Ishikawa (cell line): Measurements from ENCODE around the gene PLPPR1.

Experiments
- CEBPB ChIP-seq: IDR thresholded peaks from 2 replicates; pipeline ENCODE4 v1.6.1; 2012
- EP300 ChIP-seq: IDR thresholded peaks from 2 replicates; pipeline ENCODE4 v1.6.1; 2012; ENCODE audit warnings: borderline replicate concordance
- NFIC ChIP-seq: IDR thresholded peaks from 2 replicates; pipeline ENCODE4 v1.6.1; 2012
- RAD21 ChIP-seq: IDR thresholded peaks from 2 replicates; pipeline ENCODE4 v1.6.1; 2012; ENCODE audit warnings: low read depth
- TAF1 ChIP-seq: IDR thresholded peaks from 2 replicates; pipeline ENCODE4 v1.6.1; 2012; ENCODE audit warnings: low read depth, mild to moderate bottlenecking
- TEAD4 ChIP-seq: IDR thresholded peaks from 2 replicates; pipeline ENCODE4 v1.6.1; 2012
- YY1 ChIP-seq: IDR thresholded peaks from 2 replicates; pipeline ENCODE4 v1.6.1; 2012; ENCODE audit warnings: low read depth
- TF ChIP-seq, protein P1 (sequence below): IDR thresholded peaks from 2 replicates; pipeline ENCODE4 v1.6.1; 2012; ENCODE audit warnings: low read depth, mild to moderate bottlenecking
- TF ChIP-seq, protein P2 (sequence below): IDR thresholded peaks from 2 replicates; pipeline ENCODE4 v1.6.1; 2012

DNA sequence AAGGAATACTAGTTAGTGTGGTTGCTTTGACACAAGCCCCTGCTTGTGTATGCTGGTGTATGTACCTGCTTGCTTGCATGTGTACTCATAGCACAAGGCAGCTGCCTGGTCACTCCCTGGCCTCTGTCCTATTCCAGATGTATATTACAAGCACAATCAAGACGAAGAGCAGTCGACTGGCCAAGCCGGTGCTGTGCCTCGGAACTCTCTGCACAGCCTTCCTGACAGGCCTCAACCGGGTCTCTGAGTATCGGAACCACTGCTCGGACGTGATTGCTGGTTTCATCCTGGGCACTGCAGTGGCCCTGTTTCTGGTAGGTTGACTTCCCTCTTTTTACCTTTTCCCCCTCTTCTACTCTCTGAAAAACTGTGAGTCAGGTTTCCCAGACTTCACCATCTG, 284.1 kb downstream of the PLPPR1 start:
- no peak for TF ChIP-seq EP300
- TF ChIP-seq, protein P1, sequence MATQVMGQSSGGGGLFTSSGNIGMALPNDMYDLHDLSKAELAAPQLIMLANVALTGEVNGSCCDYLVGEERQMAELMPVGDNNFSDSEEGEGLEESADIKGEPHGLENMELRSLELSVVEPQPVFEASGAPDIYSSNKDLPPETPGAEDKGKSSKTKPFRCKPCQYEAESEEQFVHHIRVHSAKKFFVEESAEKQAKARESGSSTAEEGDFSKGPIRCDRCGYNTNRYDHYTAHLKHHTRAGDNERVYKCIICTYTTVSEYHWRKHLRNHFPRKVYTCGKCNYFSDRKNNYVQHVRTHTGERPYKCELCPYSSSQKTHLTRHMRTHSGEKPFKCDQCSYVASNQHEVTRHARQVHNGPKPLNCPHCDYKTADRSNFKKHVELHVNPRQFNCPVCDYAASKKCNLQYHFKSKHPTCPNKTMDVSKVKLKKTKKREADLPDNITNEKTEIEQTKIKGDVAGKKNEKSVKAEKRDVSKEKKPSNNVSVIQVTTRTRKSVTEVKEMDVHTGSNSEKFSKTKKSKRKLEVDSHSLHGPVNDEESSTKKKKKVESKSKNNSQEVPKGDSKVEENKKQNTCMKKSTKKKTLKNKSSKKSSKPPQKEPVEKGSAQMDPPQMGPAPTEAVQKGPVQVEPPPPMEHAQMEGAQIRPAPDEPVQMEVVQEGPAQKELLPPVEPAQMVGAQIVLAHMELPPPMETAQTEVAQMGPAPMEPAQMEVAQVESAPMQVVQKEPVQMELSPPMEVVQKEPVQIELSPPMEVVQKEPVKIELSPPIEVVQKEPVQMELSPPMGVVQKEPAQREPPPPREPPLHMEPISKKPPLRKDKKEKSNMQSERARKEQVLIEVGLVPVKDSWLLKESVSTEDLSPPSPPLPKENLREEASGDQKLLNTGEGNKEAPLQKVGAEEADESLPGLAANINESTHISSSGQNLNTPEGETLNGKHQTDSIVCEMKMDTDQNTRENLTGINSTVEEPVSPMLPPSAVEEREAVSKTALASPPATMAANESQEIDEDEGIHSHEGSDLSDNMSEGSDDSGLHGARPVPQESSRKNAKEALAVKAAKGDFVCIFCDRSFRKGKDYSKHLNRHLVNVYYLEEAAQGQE: no peak
- no peak for TF ChIP-seq CEBPB
- no peak for TF ChIP-seq YY1
- no peak for TF ChIP-seq NFIC
- no peak for TF ChIP-seq RAD21
- no peak for TF ChIP-seq TAF1
- no peak for TF ChIP-seq TEAD4
- TF ChIP-seq, protein P2, sequence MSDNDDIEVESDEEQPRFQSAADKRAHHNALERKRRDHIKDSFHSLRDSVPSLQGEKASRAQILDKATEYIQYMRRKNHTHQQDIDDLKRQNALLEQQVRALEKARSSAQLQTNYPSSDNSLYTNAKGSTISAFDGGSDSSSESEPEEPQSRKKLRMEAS: no peak
